Pancreas (tissue), 10 donors: ENCODE measurements around the gene OPN1MW3. TPM values are rescaled to one million over a fixed set of nuclear protein-coding genes. Genes with fewer than 3 reads are reported as not detected.
A peak's percentile ranks its signal among the peaks of the same experiment; 100 is the strongest.
"Not testable (repeated sequence)": the region's sequence is repeated elsewhere in the genome, so short reads cannot be mapped to it uniquely, and the experiment has no call there.

Source experiments
- ATAC-seq, 4 donors: fragments of 200-7000 bp; cut with Tn5 transposase; one replicate each; pipeline versions ENCODE4 v1.8.0 to v1.9.1; 2020; ENCODE audit warnings: mild to moderate bottlenecking in 4 of 4, moderate library complexity in 4 of 4
- DNase-seq, 6 donors: peaks; one replicate each; pipeline ENCODE4 v3.0.0-alpha.2; 2020
- FAIRE-seq: peaks from 2 replicates; lab custom pipeline; 2012; peaks lifted over from hg19 to GRCh38; lab: Jason Lieb, UNC
- H3K27ac ChIP-seq, 4 donors: fragments of 200-600 bp; sonication (generic); 1 replicate in 3 of 4; 2 replicates in 1 of 4; pipeline versions ENCODE4 v1.5.0 to v1.8.0; 2020
- H3K27me3 ChIP-seq, 4 donors: fragments of 200-600 bp; one replicate each; pipeline ENCODE4 v1.8.0; 2021
- H3K36me3 ChIP-seq, 3 donors: fragments of 200-600 bp; sonication (generic) in 1 of 3; one replicate each; pipeline versions ENCODE4 v1.5.0 to v1.8.0; 2020 to 2021
- H3K4me1 ChIP-seq, 3 donors: fragments of 200-600 bp; one replicate each; pipeline ENCODE4 v1.8.0; 2021
- H3K4me3 ChIP-seq, 4 donors: fragments of 200-600 bp; sonication (generic) in 2 of 4; one replicate each; pipeline versions ENCODE4 v1.5.0 to v1.8.0; 2020 to 2021
- H3K9me3 ChIP-seq, 4 donors: fragments of 200-600 bp; one replicate each; pipeline ENCODE4 v1.8.0; 2021
- WGBS, 2 donors: extraction: QIAGEN DNeasy Blood & Tissue Kit; methylation state at CpG; one replicate each; pipeline ENCODE4 v1.1.7; 2013; 5-methylcytosine and 5-hydroxymethylcytosine counted together
- intact Hi-C, 3 donors: fragments of 100-400 bp; cut with DNase I; formaldehyde crosslinking; loops; one replicate each; pipeline versions ENCODE4 v1.11.1 to v1.14.2; 2022
- polyA plus RNA-seq, 2 donors: library from polyadenylated mRNA; stranded (reverse); fragments of 200-250 nt; gene quantifications; one replicate each; pipeline ENCODE4 v1.2.3, GENCODE V29; 2013
- total RNA-seq, 6 donors: library from RNA; stranded (reverse); fragmentation: NEBNext Ultra II Directional in 4 of 6; extraction: Animal tissue kit (Norgen Biotek cat#: 25700) in 4 of 6; gene quantifications; one replicate each; pipeline versions ENCODE4 v1.2.1 to v1.2.4, GENCODE V29; 2021 to 2023
- donor health status: healthy with polysubstance abuse.
- donor health status: DM: no; HTN: no; CAD: no; lungs with moderate emphysema.
- donor health status: DM: no; HTN: no; CAD: no.
- donor health status: control.
- donor health status: control.
- donor health status: Bipolar disorder and iron deficiency.
- donor health status: DM: yes; HTN: yes; CAD: no.
- donor health status: DM: no; HTN: no; CAD: no.
- donor health status: DM: no; HTN: no; CAD: no.
- donor health status: DM: yes; HTN: yes; CAD: no.

OPN1MW3 gene
- total RNA-seq (not detected), polyA plus RNA-seq (not detected)

- DNase-seq, intact Hi-C loops, H3K27ac ChIP-seq, H3K9me3 ChIP-seq, H3K4me1 ChIP-seq, H3K36me3 ChIP-seq, ATAC-seq, FAIRE-seq, H3K27me3 ChIP-seq, H3K4me3 ChIP-seq: not testable (repeated sequence)
- no CpG with 5 or more reads among the region's 17 CpGs for WGBS, 2 donors
These were observed at the start of gene OPN1MW3 for GRCh38 chrX:154257282-154257681. TSS of gene OPN1MW3 (plus strand) at chrX:154257582. CDS start at chrX:154257620, 38 bp downstream.

- H3K9me3 ChIP-seq, H3K36me3 ChIP-seq, H3K4me3 ChIP-seq, H3K27ac ChIP-seq, intact Hi-C loops, H3K27me3 ChIP-seq, DNase-seq, H3K4me1 ChIP-seq: not testable (repeated sequence)
- no CpG with 5 or more reads among the region's 21 CpGs for WGBS, 2 donors
- FAIRE-seq: peak; percentile 98
- ATAC-seq: peak in 3 of 4 donors; percentile 28 to 79 (median 75)
These were observed 47.5 kb upstream of the OPN1MW3 start for GRCh38 chrX:154209670-154210418.

GRCh38 chrX:154211057-154211456, 46.3 kb upstream of the OPN1MW3 start:
- intact Hi-C loops, ATAC-seq, H3K4me1 ChIP-seq, H3K9me3 ChIP-seq, H3K4me3 ChIP-seq, H3K27ac ChIP-seq, H3K27me3 ChIP-seq, H3K36me3 ChIP-seq, FAIRE-seq: not testable (repeated sequence)
- DNase-seq: peak in 1 of 6 donors; percentile 3
- WGBS, 2 donors: 68 to 70% methylated on average over 5 of the region's 9 CpGs

- ATAC-seq, H3K4me1 ChIP-seq, H3K4me3 ChIP-seq, H3K27ac ChIP-seq, DNase-seq, FAIRE-seq, H3K27me3 ChIP-seq, H3K36me3 ChIP-seq, H3K9me3 ChIP-seq, intact Hi-C loops: not testable (repeated sequence)
- WGBS, 2 donors: no CpG with 5 or more reads among the region's 10 CpGs
These were observed 45.9 kb upstream of the OPN1MW3 start for GRCh38 chrX:154211499-154211898.

GRCh38 chrX:154219456-154219855, 37.9 kb upstream of the OPN1MW3 start, which contains the start of gene OPN1MW2:
TSS of gene OPN1MW2 (plus strand) at chrX:154219756. CDS start at chrX:154219816, 60 bp downstream.
- H3K27me3 ChIP-seq, intact Hi-C loops, H3K27ac ChIP-seq, H3K36me3 ChIP-seq, H3K4me1 ChIP-seq, DNase-seq, H3K4me3 ChIP-seq, FAIRE-seq, ATAC-seq, H3K9me3 ChIP-seq: not testable (repeated sequence)
- no CpG with 5 or more reads among the region's 16 CpGs for WGBS, 2 donors

GRCh38 chrX:154225292-154225691, 32.1 kb upstream of the OPN1MW3 start:
- not testable (repeated sequence) for H3K4me1 ChIP-seq, H3K4me3 ChIP-seq, H3K9me3 ChIP-seq

GRCh38 chrX:154226706-154227105, 30.7 kb upstream of the OPN1MW3 start:
- intact Hi-C loops, H3K36me3 ChIP-seq, DNase-seq, H3K9me3 ChIP-seq, H3K27me3 ChIP-seq, ATAC-seq, H3K4me3 ChIP-seq, H3K4me1 ChIP-seq, H3K27ac ChIP-seq: not testable (repeated sequence)
- no CpG with 5 or more reads among the region's 9 CpGs for WGBS, 2 donors
- peak; percentile 83 for FAIRE-seq

More at GRCh38 chrX:154225292-154225691, 32.1 kb upstream of the OPN1MW3 start:
- ATAC-seq, H3K27me3 ChIP-seq, H3K27ac ChIP-seq, FAIRE-seq, DNase-seq, H3K36me3 ChIP-seq, intact Hi-C loops: not testable (repeated sequence)
- no CpG with 5 or more reads among the region's 6 CpGs for WGBS, 2 donors

- H3K27ac ChIP-seq, H3K9me3 ChIP-seq, ATAC-seq, H3K4me3 ChIP-seq, H3K4me1 ChIP-seq, H3K27me3 ChIP-seq, H3K36me3 ChIP-seq, intact Hi-C loops, DNase-seq: not testable (repeated sequence)
- no CpG with 5 or more reads among the region's 3 CpGs for WGBS, 2 donors
- peak; percentile 94 for FAIRE-seq
These were observed 25.9 kb upstream of the OPN1MW3 start for GRCh38 chrX:154231443-154231842.

GRCh38 chrX:154233620-154234019, 23.8 kb upstream of the OPN1MW3 start:
- ATAC-seq, intact Hi-C loops, H3K36me3 ChIP-seq, H3K4me3 ChIP-seq, DNase-seq, H3K4me1 ChIP-seq, H3K9me3 ChIP-seq, FAIRE-seq, H3K27ac ChIP-seq, H3K27me3 ChIP-seq: not testable (repeated sequence)
- whole genome bisulfite sequencing, 2 donors: no CpG with 5 or more reads among the region's 16 CpGs

- ATAC-seq, H3K9me3 ChIP-seq: not testable (repeated sequence)
These were observed 18.3 kb upstream of the OPN1MW3 start for GRCh38 chrX:154238939-154239559.

GRCh38 chrX:154239982-154240503, 17.3 kb upstream of the OPN1MW3 start:
- intact Hi-C loops, H3K36me3 ChIP-seq, FAIRE-seq, ATAC-seq, H3K4me3 ChIP-seq, H3K27me3 ChIP-seq, H3K4me1 ChIP-seq, DNase-seq, H3K9me3 ChIP-seq, H3K27ac ChIP-seq: not testable (repeated sequence)
- 69% methylated on average over 6 of the region's 8 CpGs; no CpG with 5 or more reads in 1 of the 2 donors for WGBS, 2 donors

More at GRCh38 chrX:154238939-154239559, 18.3 kb upstream of the OPN1MW3 start:
- WGBS, 2 donors: 69% methylated on average over 4 of the region's 11 CpGs; no CpG with 5 or more reads in 1 of the 2 donors
- DNase-seq, intact Hi-C loops, H3K36me3 ChIP-seq, H3K4me1 ChIP-seq, H3K27me3 ChIP-seq, H3K4me3 ChIP-seq, FAIRE-seq, H3K27ac ChIP-seq: not testable (repeated sequence)
